Lung (tissue), 12 donors: Measurements from ENCODE around the gene PIGT. TPM values are rescaled to one million over a fixed set of nuclear protein-coding genes. Genes with fewer than 3 reads are reported as not detected.
A peak's percentile ranks its signal among the peaks of the same experiment; 100 is the strongest.

Experiments
- ATAC-seq: fragments of 200-7000 bp; cut with Tn5 transposase; one replicate; pipeline ENCODE4 v1.9.1; 2020; ENCODE audit warnings: moderate number of reproducible peaks; ENCODE audit not compliant: insufficient read depth, low FRiP score
- DNase-seq, 3 donors: peaks; one replicate each; pipeline ENCODE4 v3.0.0-alpha.2; 2013 to 2017
- H3K27ac ChIP-seq, 2 donors: one replicate each; pipeline ENCODE4 v1.5.1; 2013; ENCODE audit warnings: mild to moderate bottlenecking in 2 of 2, moderate library complexity in 2 of 2, control low read depth in 1 of 2, inconsistent platforms in 1 of 2, low read depth in 1 of 2, low read length in 1 of 2
- H3K27me3 ChIP-seq, 3 donors: one replicate each; pipeline ENCODE4 v1.5.1; 2013; ENCODE audit warnings: low read length in 2 of 3; ENCODE audit not compliant: control insufficient read depth in 3 of 3, insufficient read depth in 3 of 3
- H3K36me3 ChIP-seq, 4 donors: one replicate each; pipeline ENCODE4 v1.5.1; 2013; ENCODE audit warnings: low read length in 4 of 4, mild to moderate bottlenecking in 1 of 4, moderate library complexity in 1 of 4; ENCODE audit not compliant: control insufficient read depth in 4 of 4, insufficient read depth in 4 of 4
- H3K4me1 ChIP-seq, 5 donors: one replicate each; pipeline ENCODE4 v1.5.1; 2013; ENCODE audit warnings: low read length in 5 of 5, mild to moderate bottlenecking in 2 of 5, moderate library complexity in 1 of 5; ENCODE audit not compliant: control insufficient read depth in 5 of 5, insufficient read depth in 5 of 5
- H3K4me3 ChIP-seq: one replicate; pipeline ENCODE4 v1.5.1; 2013; ENCODE audit warnings: mild to moderate bottlenecking, control low read depth, moderate library complexity
- H3K9ac ChIP-seq, 2 donors: one replicate each; pipeline ENCODE4 v1.5.1; 2013; ENCODE audit warnings: low read length in 2 of 2, control low read depth in 1 of 2; ENCODE audit not compliant: insufficient read depth in 1 of 2
- H3K9me3 ChIP-seq, 4 donors: one replicate each; pipeline ENCODE4 v1.5.1; 2013; ENCODE audit warnings: low read length in 3 of 4, mild to moderate bottlenecking in 1 of 4, moderate library complexity in 1 of 4; ENCODE audit not compliant: control insufficient read depth in 4 of 4, insufficient read depth in 3 of 4
- WGBS, 2 donors: extraction: QIAGEN DNeasy Blood & Tissue Kit; methylation state at CpG; one replicate each; pipeline ENCODE4 v1.1.7; 2013; 5-methylcytosine and 5-hydroxymethylcytosine counted together
- polyA plus RNA-seq, 2 donors: library from polyadenylated mRNA; stranded (reverse); fragments of 200-250 nt; gene quantifications; one replicate each; pipeline ENCODE4 v1.2.1, GENCODE V29; 2013
- total RNA-seq, 2 donors: library from RNA; depleted of rRNA in 1 of 2; stranded (reverse); fragments of >200 nt in 1 of 2; gene quantifications; one replicate each; pipeline ENCODE4 v1.2.1, GENCODE V29; 2014 to 2021
- TF ChIP-seq, protein P1 (sequence below): IDR thresholded peaks from 2 replicates; pipeline ENCODE4 v1.5.1; 2012; ENCODE audit warnings: mild to moderate bottlenecking; ENCODE audit errors: control extremely low read depth, extremely low read depth
- donor health status: control.
- donor health status: control.
- donor health status: Bipolar disorder and iron deficiency.
- donor health status: healthy.
- donor health status: DM: yes; HTN: yes; CAD: no.

Gene PIGT
- total and polyA plus RNA-seq, 4 donors = 33.6 to 107 (median 72.3) TPM

GRCh38 chr20:45429618-45430017, 13.7 kb downstream of the PIGT start:
- Histone ChIP-seq H3K9me3 (no peaks in the 10 kb centered on the region), H3K27ac (no peak overlapping the region), H3K36me3 (peaks cover 0 to 12% (median 1%) of the 10 kb centered on the region in 4 donors), H3K4me1 (no peaks in the 10 kb centered on the region), H3K4me3 (no peak overlapping the region), H3K27me3 (no peaks in the 10 kb centered on the region), H3K9ac (no peak overlapping the region)
- ATAC-seq (no peak), DNase-seq (peak in 1 of 3 donors; percentile 30)
- TF ChIP-seq, protein P1, sequence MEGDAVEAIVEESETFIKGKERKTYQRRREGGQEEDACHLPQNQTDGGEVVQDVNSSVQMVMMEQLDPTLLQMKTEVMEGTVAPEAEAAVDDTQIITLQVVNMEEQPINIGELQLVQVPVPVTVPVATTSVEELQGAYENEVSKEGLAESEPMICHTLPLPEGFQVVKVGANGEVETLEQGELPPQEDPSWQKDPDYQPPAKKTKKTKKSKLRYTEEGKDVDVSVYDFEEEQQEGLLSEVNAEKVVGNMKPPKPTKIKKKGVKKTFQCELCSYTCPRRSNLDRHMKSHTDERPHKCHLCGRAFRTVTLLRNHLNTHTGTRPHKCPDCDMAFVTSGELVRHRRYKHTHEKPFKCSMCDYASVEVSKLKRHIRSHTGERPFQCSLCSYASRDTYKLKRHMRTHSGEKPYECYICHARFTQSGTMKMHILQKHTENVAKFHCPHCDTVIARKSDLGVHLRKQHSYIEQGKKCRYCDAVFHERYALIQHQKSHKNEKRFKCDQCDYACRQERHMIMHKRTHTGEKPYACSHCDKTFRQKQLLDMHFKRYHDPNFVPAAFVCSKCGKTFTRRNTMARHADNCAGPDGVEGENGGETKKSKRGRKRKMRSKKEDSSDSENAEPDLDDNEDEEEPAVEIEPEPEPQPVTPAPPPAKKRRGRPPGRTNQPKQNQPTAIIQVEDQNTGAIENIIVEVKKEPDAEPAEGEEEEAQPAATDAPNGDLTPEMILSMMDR = no peak
- WGBS, 2 donors = 88 to 89% methylated on average over 2 of the region's 2 CpGs

DNA sequence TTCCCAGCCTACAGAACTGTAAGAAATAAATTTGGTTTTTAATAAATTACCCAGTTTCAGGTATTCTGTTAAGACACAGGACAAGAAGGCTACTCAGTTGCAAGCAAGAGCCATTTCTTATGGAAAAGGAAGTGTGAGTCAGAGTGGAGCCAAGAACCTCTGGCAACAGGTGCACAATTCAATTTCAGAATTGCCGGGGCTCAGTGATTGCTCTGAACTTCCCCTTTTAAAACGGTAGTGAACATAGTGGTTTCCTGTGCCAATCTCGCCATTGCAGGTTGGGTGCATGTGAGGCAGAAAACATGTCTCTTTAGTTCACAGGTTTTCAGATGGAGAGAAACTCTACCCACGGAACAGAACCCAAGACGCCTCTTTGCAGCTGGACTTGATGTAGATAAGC, 16.4 kb downstream of the PIGT start:
- no peak overlapping the region for H3K9ac ChIP-seq
- DNase-seq = no peak
- TF ChIP-seq, protein P1 = no peak
- no peaks in the 10 kb centered on the region for H3K27me3 ChIP-seq
- no peaks in the 10 kb centered on the region for H3K36me3 ChIP-seq
- 23 to 59% methylated on average over 5 of the region's 5 CpGs for WGBS, 2 donors
- H3K9me3 ChIP-seq = no peaks in the 10 kb centered on the region
- peaks cover 0 to 3% (median 0%) of the 10 kb centered on the region in 5 donors for H3K4me1 ChIP-seq
- no peak for ATAC-seq
- no peak overlapping the region for H3K27ac ChIP-seq
- H3K4me3 ChIP-seq = no peak overlapping the region

DNA sequence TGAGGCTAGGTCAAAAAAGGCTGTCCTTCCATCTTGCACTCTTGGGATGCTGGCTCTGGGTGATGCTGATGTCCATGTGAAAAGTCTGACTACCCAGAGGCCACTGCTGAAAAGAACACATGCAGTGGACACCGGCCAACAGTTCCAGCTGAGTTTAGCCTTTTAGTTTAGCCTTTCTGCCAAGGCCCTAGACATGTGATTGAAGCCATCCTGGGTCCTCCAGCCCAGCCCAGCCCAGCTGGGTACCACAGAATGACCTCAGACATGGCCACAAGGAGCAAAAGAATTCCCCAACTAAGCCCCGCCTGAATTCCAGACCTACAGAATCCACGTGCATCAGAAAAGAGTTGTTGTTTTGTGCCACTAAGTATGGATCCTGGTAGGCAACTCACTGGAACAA, 17.4 kb downstream of the PIGT start:
- Histone ChIP-seq H3K9me3 (no peaks in the 10 kb centered on the region), H3K9ac (no peak overlapping the region), H3K27me3 (no peaks in the 10 kb centered on the region), H3K4me1 (peaks cover 0 to 3% (median 0%) of the 10 kb centered on the region in 5 donors), H3K4me3 (no peak overlapping the region), H3K36me3 (no peaks in the 10 kb centered on the region), H3K27ac (peak overlapping the region in 1 of 2 donors; percentile 49)
- TF ChIP-seq, protein P1 = no peak
- DNase-seq = peak; percentile 71 to 87 (median 81)
- no peak for ATAC-seq
- WGBS, 2 donors = 74 to 84% methylated on average over 3 of the region's 3 CpGs

GRCh38 chr20:45433976-45434375, 18.0 kb downstream of the PIGT start:
- no peaks in the 10 kb centered on the region for H3K27me3 ChIP-seq
- H3K4me1 ChIP-seq = peaks cover 0 to 3% (median 0%) of the 10 kb centered on the region in 5 donors
- H3K36me3 ChIP-seq = no peaks in the 10 kb centered on the region
- H3K9me3 ChIP-seq = no peaks in the 10 kb centered on the region
- no peak overlapping the region for H3K9ac ChIP-seq
- 93 to 94% methylated on average over 4 of the region's 4 CpGs for WGBS, 2 donors
- H3K27ac ChIP-seq = no peak overlapping the region
- no peak for DNase-seq
- no peak for ATAC-seq
- H3K4me3 ChIP-seq = no peak overlapping the region
- TF ChIP-seq, protein P1 = no peak
